Activated naive CD8-positive, alpha-beta T cell treated with anti-CD3 and anti-CD28 coated beads, Interleukin-2, amount 10 ng/mL, durations not matched to agents 7 days and 5 days (primary cell): ENCODE data around the gene PEX13. TPM values are rescaled to one million over a fixed set of nuclear protein-coding genes. Genes with fewer than 3 reads are reported as not detected.
"Not testable (repeated sequence)": the region's sequence is repeated elsewhere in the genome, so short reads cannot be mapped to it uniquely, and the experiment has no call there.

Experiments
- ATAC-seq: fragments of 150-1000 bp; cut with Tn5 transposase; one replicate; pipeline ENCODE4 v1.10.0; 2021; ENCODE audit warnings: low read depth, moderate library complexity
- POLR2A ChIA-PET: fragments of 350-600 bp; sonication (Branson Sonifier 250); formaldehyde crosslinking; loops from one replicate; lab custom pipeline; 2021; ENCODE audit warnings: antibody characterized with exemption; lab: Charles Lee
- DNase-seq: peaks from one replicate; pipeline ENCODE4 v3.0.0; 2021
- H3K27ac Mint-ChIP-seq: one replicate; pipeline ENCODE4 v1.8.0; 2022; ENCODE audit warnings: mild to moderate bottlenecking, mixed read lengths
- H3K27me3 Mint-ChIP-seq: one replicate; pipeline ENCODE4 v1.8.0; 2022; ENCODE audit warnings: mild to moderate bottlenecking, moderate library complexity, mixed read lengths
- H3K36me3 Mint-ChIP-seq: one replicate; pipeline ENCODE4 v1.8.0; 2021; ENCODE audit warnings: mild to moderate bottlenecking, mixed read lengths
- H3K4me1 Mint-ChIP-seq: one replicate; pipeline ENCODE4 v1.8.0; 2021; ENCODE audit warnings: mixed read lengths
- H3K4me3 Mint-ChIP-seq: one replicate; pipeline ENCODE4 v1.8.0; 2022; ENCODE audit warnings: mild to moderate bottlenecking, moderate library complexity, mixed read lengths
- H3K9me3 Mint-ChIP-seq: one replicate; pipeline ENCODE4 v1.8.0; 2021; ENCODE audit warnings: mixed read lengths
- total RNA-seq, 2 experiments: library from RNA; stranded (reverse); gene quantifications; one replicate each; pipeline ENCODE4 v1.2.3, GENCODE V29; 2021

The PEX13 gene, protein sequence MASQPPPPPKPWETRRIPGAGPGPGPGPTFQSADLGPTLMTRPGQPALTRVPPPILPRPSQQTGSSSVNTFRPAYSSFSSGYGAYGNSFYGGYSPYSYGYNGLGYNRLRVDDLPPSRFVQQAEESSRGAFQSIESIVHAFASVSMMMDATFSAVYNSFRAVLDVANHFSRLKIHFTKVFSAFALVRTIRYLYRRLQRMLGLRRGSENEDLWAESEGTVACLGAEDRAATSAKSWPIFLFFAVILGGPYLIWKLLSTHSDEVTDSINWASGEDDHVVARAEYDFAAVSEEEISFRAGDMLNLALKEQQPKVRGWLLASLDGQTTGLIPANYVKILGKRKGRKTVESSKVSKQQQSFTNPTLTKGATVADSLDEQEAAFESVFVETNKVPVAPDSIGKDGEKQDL
- 10 to 100 TPM; 16.5 to 20.1 TPM for total RNA-seq

- Mint-ChIP-seq H3K4me1 (peaks cover 28% of the 10 kb centered on the region), H3K9me3 (peaks cover 3% of the 10 kb centered on the region), H3K4me3 (peak within 1 kb of the TSS; percentile 93), H3K27me3 (no peaks in the 10 kb centered on the region), H3K36me3 (peaks cover 14% of the 10 kb centered on the region), H3K27ac (peak within 1 kb of the TSS; percentile 92)
- DNase-seq, result peak; percentile 77
- ATAC-seq, result peak; percentile 91
- POLR2A ChIA-PET, result interaction anchor here (0.9 to 1.7 kb wide), 4 partner anchors 134 to 453 kb away, joined by 3 to 12 read pairs (median 5); partner anchors contain the start of genes REL and USP34
Observed at GRCh38 chr2:61017556-61018317, at the start of gene PEX13, which contains the start of gene PUS10. TSS of gene PEX13 (plus strand) at chr2:61017720. CDS start at chr2:61017760, 40 bp downstream. TSS of gene PUS10 (minus strand) at chr2:61018255. CDS start at chr2:61011890, 6,365 bp downstream.

GRCh38 chr2:60972889-60973656, 44.4 kb upstream of the PEX13 start:
- POLR2A ChIA-PET, result no interaction called here
- Mint-ChIP-seq H3K36me3 (peaks cover 4% of the 10 kb centered on the region), H3K9me3 (no peaks in the 10 kb centered on the region), H3K4me1 (peaks cover 16% of the 10 kb centered on the region), H3K27me3 (no peaks in the 10 kb centered on the region), H3K4me3 (no peak overlapping the region), H3K27ac (no peak overlapping the region)
- ATAC-seq (no peak), DNase-seq (no peak)

DNA sequence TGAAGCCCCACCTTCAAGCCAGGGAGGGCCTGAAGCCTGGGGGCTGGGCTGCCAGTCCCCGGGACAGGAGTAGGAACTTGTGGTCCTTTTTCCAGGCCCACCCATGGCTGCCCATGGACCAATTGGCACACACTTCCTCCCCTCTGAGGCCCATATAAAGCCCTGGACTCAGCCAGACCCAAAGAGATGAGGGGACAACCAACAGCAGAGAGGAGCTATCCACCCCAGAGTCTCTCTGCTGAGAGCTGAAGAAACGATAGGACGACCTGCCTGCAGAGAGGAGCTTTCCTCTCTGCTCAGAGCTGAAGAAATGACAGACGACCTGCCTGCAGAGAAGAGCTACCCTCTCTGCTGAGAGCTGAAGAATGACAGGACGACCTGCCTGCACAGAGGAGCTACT, 43.8 kb upstream of the PEX13 start:
- DNase-seq, result no peak
- Mint-ChIP-seq H3K4me3 (no peak overlapping the region), H3K36me3 (peaks cover 3% of the 10 kb centered on the region), H3K4me1 (peaks cover 16% of the 10 kb centered on the region), H3K9me3 (no peaks in the 10 kb centered on the region), H3K27ac (no peak overlapping the region), H3K27me3 (no peaks in the 10 kb centered on the region)
- ATAC-seq, result no peak
- POLR2A ChIA-PET, result no interaction called here

DNA sequence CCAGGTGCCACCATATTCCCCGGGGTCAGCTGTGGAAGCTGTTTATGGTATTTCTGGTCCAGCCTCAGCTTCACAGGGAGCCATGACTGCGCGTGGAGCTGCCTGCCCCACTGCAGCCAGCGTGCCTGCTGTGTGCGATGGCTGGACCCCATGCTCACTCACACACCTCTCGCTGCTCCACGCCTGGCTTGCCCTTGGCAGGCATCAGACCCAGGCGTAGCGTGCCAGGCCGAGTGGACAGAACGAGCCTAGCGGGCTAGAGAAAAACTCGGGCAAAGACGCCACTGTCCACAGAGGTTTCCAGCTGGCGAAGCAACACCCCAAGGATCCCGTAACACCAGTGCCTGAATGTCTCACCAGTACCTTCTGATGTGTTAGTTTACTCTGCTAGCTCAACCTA, 42.9 kb upstream of the PEX13 start:
- POLR2A ChIA-PET, result interaction anchor here (1.0 kb wide), 2 partner anchors 9 to 19 kb away, joined by 3 read pairs; no protein-coding TSS in a partner anchor
- no peaks in the 10 kb centered on the region for H3K27me3 Mint-ChIP-seq
- no peak for ATAC-seq

DNA sequence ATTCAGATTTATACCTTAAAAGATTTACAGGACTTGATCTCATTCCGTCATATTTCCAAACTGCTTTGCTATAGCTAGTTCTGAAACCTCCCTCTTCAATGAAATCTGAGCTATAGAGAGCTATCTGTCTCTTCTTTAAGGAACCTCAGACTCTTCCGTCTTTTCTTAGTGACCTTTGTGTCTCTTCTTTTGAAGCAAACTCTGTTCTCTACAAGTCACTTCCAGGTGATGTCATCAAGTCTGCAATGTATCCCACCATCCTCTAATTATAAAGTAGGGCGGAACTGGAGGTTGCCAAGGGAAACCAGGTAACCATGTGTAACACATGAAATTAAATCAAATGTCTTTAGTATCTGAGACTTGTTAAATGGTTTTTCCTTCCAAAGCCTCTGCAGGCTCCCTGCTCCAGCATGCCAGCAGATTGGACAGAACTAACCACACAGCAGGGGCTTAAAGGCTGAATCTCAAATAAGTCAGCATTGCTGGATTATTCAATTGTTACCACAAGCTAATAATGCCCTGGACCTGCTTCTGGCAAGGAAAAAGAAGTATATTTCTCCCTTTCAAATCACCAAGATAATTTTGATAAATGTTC, 41.2 kb upstream of the PEX13 start:
- no peaks in the 10 kb centered on the region for H3K27me3 Mint-ChIP-seq
- no peak overlapping the region for H3K4me3 Mint-ChIP-seq
- H3K27ac Mint-ChIP-seq, result no peak overlapping the region
- POLR2A ChIA-PET, result interaction anchor here (0.7 kb wide), 1 partner anchor 94 kb away, joined by 3 read pairs; no protein-coding TSS in a partner anchor
- peaks cover 9% of the 10 kb centered on the region for H3K36me3 Mint-ChIP-seq
- H3K9me3 Mint-ChIP-seq, result no peaks in the 10 kb centered on the region
- H3K4me1 Mint-ChIP-seq, result peaks cover 22% of the 10 kb centered on the region
- ATAC-seq (no peak), DNase-seq (no peak)

More for the DNA sequence above, 42.9 kb upstream of the PEX13 start:
- no peak for DNase-seq
- Mint-ChIP-seq H3K4me1 (peaks cover 18% of the 10 kb centered on the region), H3K4me3 (no peak overlapping the region), H3K9me3 (no peaks in the 10 kb centered on the region), H3K27ac (no peak overlapping the region), H3K36me3 (peaks cover 7% of the 10 kb centered on the region)

GRCh38 chr2:60976875-60977561, 40.5 kb upstream of the PEX13 start:
- POLR2A ChIA-PET, result interaction anchor here (0.5 to 1.0 kb wide), 3 partner anchors 94 to 244 kb away, joined by 3 to 5 read pairs (median 4); no protein-coding TSS in a partner anchor
- Mint-ChIP-seq H3K4me3 (peak overlapping the region; percentile 0), H3K27me3 (no peaks in the 10 kb centered on the region), H3K36me3 (peaks cover 9% of the 10 kb centered on the region), H3K4me1 (peaks cover 20% of the 10 kb centered on the region), H3K27ac (peak overlapping the region; percentile 47), H3K9me3 (no peaks in the 10 kb centered on the region)
- DNase-seq (no peak), ATAC-seq (no peak)

DNA sequence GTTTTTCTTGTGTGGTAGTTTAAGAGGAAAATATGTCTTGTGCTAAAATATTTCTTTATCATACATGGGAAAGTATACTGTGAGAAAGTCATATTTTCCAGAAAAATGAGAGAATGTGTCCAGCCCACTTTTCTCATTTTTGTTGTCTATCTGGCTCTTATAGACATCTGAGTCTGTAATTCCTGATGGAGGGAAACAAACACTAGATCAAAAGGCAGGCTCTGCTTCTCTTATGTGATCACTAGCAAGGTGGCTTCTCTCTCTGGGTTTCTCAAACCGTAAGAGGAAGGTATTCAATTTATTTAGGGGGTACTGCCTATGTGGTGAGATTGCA, 40.0 kb upstream of the PEX13 start:
- Mint-ChIP-seq H3K27ac (no peak overlapping the region), H3K36me3 (peaks cover 7% of the 10 kb centered on the region), H3K4me3 (no peak overlapping the region), H3K4me1 (peaks cover 19% of the 10 kb centered on the region), H3K9me3 (no peaks in the 10 kb centered on the region), H3K27me3 (no peaks in the 10 kb centered on the region)
- DNase-seq (no peak), ATAC-seq (no peak)
- POLR2A ChIA-PET, result interaction anchor here (0.5 to 1.0 kb wide), 2 partner anchors 158 to 244 kb away, joined by 4 to 5 read pairs; no protein-coding TSS in a partner anchor

GRCh38 chr2:60979231-60979630, 38.3 kb upstream of the PEX13 start:
- Mint-ChIP-seq H3K27me3 (no peaks in the 10 kb centered on the region), H3K9me3 (no peaks in the 10 kb centered on the region), H3K36me3 (peaks cover 7% of the 10 kb centered on the region), H3K4me1 (peaks cover 19% of the 10 kb centered on the region), H3K27ac (no peak overlapping the region), H3K4me3 (no peak overlapping the region)
- ATAC-seq (no peak), DNase-seq (no peak)
- POLR2A ChIA-PET, result no interaction called here

- Mint-ChIP-seq H3K9me3 (no peaks in the 10 kb centered on the region), H3K27me3 (no peaks in the 10 kb centered on the region), H3K4me1 (peaks cover 19% of the 10 kb centered on the region), H3K4me3 (no peak overlapping the region), H3K27ac (no peak overlapping the region), H3K36me3 (peaks cover 7% of the 10 kb centered on the region)
- DNase-seq (no peak), ATAC-seq (no peak)
- POLR2A ChIA-PET, result no interaction called here
Observed at GRCh38 chr2:60980071-60980815, 37.3 kb upstream of the PEX13 start.

DNA sequence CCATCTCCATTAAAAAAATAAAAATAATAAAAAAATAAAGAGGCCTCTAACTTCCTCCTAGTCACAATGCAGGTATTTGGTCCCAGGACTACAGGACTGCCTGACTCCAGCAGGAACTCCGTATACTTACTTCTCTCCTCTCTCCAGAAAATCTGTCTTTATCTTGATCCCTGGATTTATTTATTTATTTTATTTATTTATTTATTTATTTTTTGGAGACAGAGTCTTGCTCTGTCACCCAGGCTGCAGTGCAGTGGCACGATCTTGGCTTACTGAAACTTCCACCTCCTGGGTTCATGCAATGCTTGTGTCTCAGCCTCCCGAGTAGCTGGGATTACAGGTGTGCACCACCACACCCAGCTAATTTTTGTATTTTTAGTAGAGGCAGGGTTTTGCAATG, 35.5 kb upstream of the PEX13 start:
- H3K27me3 Mint-ChIP-seq, H3K27ac Mint-ChIP-seq, H3K9me3 Mint-ChIP-seq, H3K4me3 Mint-ChIP-seq, POLR2A ChIA-PET, DNase-seq, ATAC-seq: not testable (repeated sequence)
- H3K36me3 Mint-ChIP-seq, result peaks cover 11% of the 10 kb centered on the region
- peaks cover 13% of the 10 kb centered on the region for H3K4me1 Mint-ChIP-seq

DNA sequence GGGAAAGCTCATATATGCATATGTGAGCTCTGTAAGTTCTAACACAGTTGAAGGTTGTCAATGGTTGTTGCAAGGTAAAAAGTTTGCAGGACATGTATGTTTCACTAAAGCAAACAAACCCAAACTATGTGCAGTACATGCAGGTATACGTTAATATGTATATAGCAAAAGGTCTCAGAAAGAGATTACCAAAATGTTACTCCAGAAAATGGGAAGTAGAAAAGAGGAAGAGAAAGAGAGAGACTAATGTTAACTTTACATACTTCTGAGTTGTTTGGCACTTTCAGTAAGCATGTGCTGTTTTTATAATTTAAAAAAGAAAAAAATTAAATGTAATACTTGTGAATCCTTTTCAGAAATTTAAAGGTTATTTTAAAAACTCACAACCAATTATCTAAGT, 32.8 kb upstream of the PEX13 start:
- Mint-ChIP-seq H3K27me3 (no peaks in the 10 kb centered on the region), H3K4me3 (no peak overlapping the region), H3K9me3 (no peaks in the 10 kb centered on the region), H3K36me3 (peaks cover 11% of the 10 kb centered on the region), H3K4me1 (peaks cover 5% of the 10 kb centered on the region), H3K27ac (no peak overlapping the region)
- ATAC-seq (no peak), DNase-seq (no peak)
- POLR2A ChIA-PET, result no interaction called here

GRCh38 chr2:60987041-60987440, 30.5 kb upstream of the PEX13 start:
- Mint-ChIP-seq H3K36me3 (peaks cover 26% of the 10 kb centered on the region), H3K9me3 (peaks cover 4% of the 10 kb centered on the region), H3K27me3 (no peaks in the 10 kb centered on the region), H3K27ac (no peak overlapping the region), H3K4me3 (no peak overlapping the region), H3K4me1 (no peaks in the 10 kb centered on the region)
- DNase-seq (no peak), ATAC-seq (no peak)
- POLR2A ChIA-PET, result no interaction called here
